Activated T-cell treated with anti-CD3 and anti-CD28 coated beads, Interleukin-2, amount 50 U/mL, for 24 hours (primary cell): ENCODE data around the gene CATSPERZ.
A peak's percentile ranks its signal among the peaks of the same experiment; 100 is the strongest.

Experiments
- DNase-seq: peaks from one replicate; pipeline ENCODE4 v3.0.0-alpha.2; 2020
- H3K27ac Mint-ChIP-seq: 2 replicates; pipeline ENCODE4 v1.8.0; 2020; ENCODE audit warnings: mild to moderate bottlenecking, mixed read lengths
- H3K27me3 Mint-ChIP-seq: 2 replicates; pipeline ENCODE4 v1.8.0; 2020; ENCODE audit warnings: mixed read lengths
- H3K36me3 Mint-ChIP-seq: 2 replicates; pipeline ENCODE4 v1.8.0; 2020; ENCODE audit warnings: low read depth, mixed read lengths
- H3K4me1 Mint-ChIP-seq: 2 replicates; pipeline ENCODE4 v1.8.0; 2020; ENCODE audit warnings: low read depth, mixed read lengths
- H3K4me3 Mint-ChIP-seq: 2 replicates; pipeline ENCODE4 v1.8.0; 2020; ENCODE audit warnings: mild to moderate bottlenecking, moderate library complexity, mixed read lengths
- H3K9me3 Mint-ChIP-seq: 2 replicates; pipeline ENCODE4 v1.8.0; 2020; ENCODE audit warnings: mixed read lengths

Gene CATSPERZ

DNA sequence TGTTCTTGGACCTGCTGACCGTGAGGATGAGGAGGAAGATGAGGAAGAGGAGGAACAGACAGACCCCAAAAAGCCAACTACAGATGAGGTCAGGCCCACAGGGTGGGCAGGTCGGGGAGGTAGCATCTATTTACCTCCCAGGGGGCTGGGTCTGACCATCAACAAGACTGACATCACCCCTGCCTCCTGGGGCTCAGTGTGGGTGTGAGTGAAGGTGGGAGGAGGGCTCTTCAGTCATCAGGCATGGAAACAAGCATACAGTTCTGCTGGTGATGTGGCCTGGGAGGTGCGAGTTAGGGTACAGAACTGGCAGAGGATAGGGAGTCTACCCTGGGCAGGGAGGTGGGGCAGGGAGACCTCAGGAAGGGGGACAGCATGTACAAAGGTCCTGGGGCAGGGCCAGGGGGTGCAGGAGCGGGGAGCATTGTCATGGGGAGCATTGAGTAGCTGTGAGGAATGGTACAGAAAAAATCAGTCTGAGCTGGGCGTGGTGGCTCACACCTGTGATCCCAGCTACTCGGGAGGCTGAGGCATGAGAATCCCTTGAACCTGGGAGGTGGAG lies 39.9 kb upstream of the CATSPERZ start:
- H3K27me3 Mint-ChIP-seq: no peaks in the 10 kb centered on the region
- no peak overlapping the region for H3K27ac Mint-ChIP-seq
- H3K36me3 Mint-ChIP-seq: peaks cover 61% of the 10 kb centered on the region
- H3K4me1 Mint-ChIP-seq: peaks cover 11% of the 10 kb centered on the region
- H3K4me3 Mint-ChIP-seq: no peak overlapping the region
- no peaks in the 10 kb centered on the region for H3K9me3 Mint-ChIP-seq
- no peak for DNase-seq

GRCh38 chr11:64261556-64262080 lies 38.5 kb upstream of the CATSPERZ start:
- no peaks in the 10 kb centered on the region for H3K9me3 Mint-ChIP-seq
- H3K27me3 Mint-ChIP-seq: no peaks in the 10 kb centered on the region
- H3K4me1 Mint-ChIP-seq: peaks cover 11% of the 10 kb centered on the region
- H3K4me3 Mint-ChIP-seq: no peak overlapping the region
- peaks cover 62% of the 10 kb centered on the region for H3K36me3 Mint-ChIP-seq
- DNase-seq: no peak
- H3K27ac Mint-ChIP-seq: no peak overlapping the region

- no peaks in the 10 kb centered on the region for H3K9me3 Mint-ChIP-seq
- no peaks in the 10 kb centered on the region for H3K27me3 Mint-ChIP-seq
- no peak overlapping the region for H3K4me3 Mint-ChIP-seq
- no peak for DNase-seq
- peaks cover 60% of the 10 kb centered on the region for H3K36me3 Mint-ChIP-seq
- H3K27ac Mint-ChIP-seq: no peak overlapping the region
- H3K4me1 Mint-ChIP-seq: peaks cover 11% of the 10 kb centered on the region
Observed at GRCh38 chr11:64262271-64263002, 37.7 kb upstream of the CATSPERZ start.

GRCh38 chr11:64263021-64263946 lies 36.9 kb upstream of the CATSPERZ start:
- Mint-ChIP-seq H3K4me1 (peaks cover 16% of the 10 kb centered on the region), H3K9me3 (no peaks in the 10 kb centered on the region), H3K27me3 (no peaks in the 10 kb centered on the region), H3K27ac (no peak overlapping the region), H3K36me3 (peaks cover 55% of the 10 kb centered on the region), H3K4me3 (no peak overlapping the region)
- no peak for DNase-seq

- DNase-seq: no peak
- Mint-ChIP-seq H3K4me1 (peaks cover 22% of the 10 kb centered on the region), H3K27ac (no peak overlapping the region), H3K4me3 (no peak overlapping the region), H3K9me3 (no peaks in the 10 kb centered on the region), H3K36me3 (peaks cover 55% of the 10 kb centered on the region), H3K27me3 (no peaks in the 10 kb centered on the region)
Observed at GRCh38 chr11:64263947-64264317, 36.2 kb upstream of the CATSPERZ start.

DNA sequence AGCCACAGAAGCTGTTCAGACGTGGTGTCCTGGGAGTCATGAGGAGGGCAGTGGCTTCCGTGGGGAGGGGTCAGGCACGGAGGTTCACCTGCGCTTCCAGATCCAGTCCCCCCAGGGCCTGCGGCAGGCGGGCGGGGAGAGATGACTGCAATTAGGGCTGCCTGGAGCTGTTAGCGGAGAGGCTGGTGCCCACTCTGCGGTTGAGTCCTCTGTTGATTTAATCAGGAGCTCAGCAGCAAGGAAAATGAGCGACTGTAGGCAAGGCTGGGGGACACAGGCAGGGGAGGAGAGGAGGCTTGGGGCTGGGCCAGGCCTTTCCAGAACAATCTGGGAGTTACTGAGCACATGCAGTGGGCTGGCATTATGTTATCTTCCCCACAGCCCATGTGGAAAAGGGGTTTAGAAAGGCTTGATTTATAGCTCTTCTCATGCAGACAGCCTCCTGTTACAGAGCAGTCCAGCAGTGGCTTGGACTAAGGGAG lies 35.7 kb upstream of the CATSPERZ start:
- H3K27ac Mint-ChIP-seq: peak overlapping the region; percentile 61
- H3K36me3 Mint-ChIP-seq: peaks cover 54% of the 10 kb centered on the region
- no peak for DNase-seq
- H3K4me1 Mint-ChIP-seq: peaks cover 22% of the 10 kb centered on the region
- H3K4me3 Mint-ChIP-seq: no peak overlapping the region
- H3K9me3 Mint-ChIP-seq: no peaks in the 10 kb centered on the region
- H3K27me3 Mint-ChIP-seq: no peaks in the 10 kb centered on the region

- no peak overlapping the region for H3K27ac Mint-ChIP-seq
- no peaks in the 10 kb centered on the region for H3K27me3 Mint-ChIP-seq
- H3K4me3 Mint-ChIP-seq: no peak overlapping the region
- DNase-seq: no peak
- peaks cover 15% of the 10 kb centered on the region for H3K4me1 Mint-ChIP-seq
- no peaks in the 10 kb centered on the region for H3K9me3 Mint-ChIP-seq
- H3K36me3 Mint-ChIP-seq: peaks cover 52% of the 10 kb centered on the region
Observed at GRCh38 chr11:64265176-64266160, 34.7 kb upstream of the CATSPERZ start.

GRCh38 chr11:64266339-64266738 lies 33.8 kb upstream of the CATSPERZ start:
- DNase-seq: no peak
- Mint-ChIP-seq H3K36me3 (peaks cover 51% of the 10 kb centered on the region), H3K9me3 (no peaks in the 10 kb centered on the region), H3K4me1 (peaks cover 15% of the 10 kb centered on the region), H3K27ac (no peak overlapping the region), H3K4me3 (no peak overlapping the region), H3K27me3 (no peaks in the 10 kb centered on the region)

DNA sequence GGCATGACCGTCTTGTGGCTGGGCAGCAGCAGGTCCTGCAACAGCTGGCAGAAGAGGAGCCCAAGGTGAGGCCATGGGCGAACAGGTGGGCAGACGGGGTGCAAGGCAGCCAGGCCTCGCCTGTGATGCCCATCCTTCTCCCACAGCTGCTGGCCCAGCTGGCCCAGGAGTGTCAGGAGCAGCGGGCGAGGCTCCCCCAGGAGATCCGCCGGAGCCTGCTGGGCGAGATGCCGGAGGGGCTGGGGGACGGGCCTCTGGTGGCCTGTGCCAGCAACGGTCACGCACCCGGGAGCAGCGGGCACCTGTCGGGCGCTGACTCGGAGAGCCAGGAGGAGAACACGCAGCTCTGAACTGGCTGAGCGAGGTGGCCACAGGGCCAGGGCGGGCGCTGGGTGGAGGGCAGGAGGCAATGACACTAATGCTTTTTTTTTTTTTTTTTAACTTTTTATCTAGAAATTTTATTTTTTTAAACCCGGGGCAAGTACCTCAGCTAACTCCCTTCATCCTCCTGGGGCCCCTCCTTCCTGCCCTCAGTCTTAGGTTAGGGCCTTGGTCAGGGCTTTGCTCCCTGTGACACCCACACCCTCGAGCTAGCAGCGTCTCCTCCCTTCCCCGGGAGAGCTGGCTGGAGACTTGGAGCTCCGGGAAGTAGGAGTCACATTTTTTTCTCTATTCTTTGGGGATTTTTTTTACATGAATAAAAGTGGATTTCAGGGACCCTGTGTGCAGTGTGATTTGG lies 32.8 kb upstream of the CATSPERZ start:
- peak overlapping the region; percentile 99 for H3K27ac Mint-ChIP-seq
- no peak overlapping the region for H3K4me3 Mint-ChIP-seq
- DNase-seq: no peak
- H3K36me3 Mint-ChIP-seq: peaks cover 48% of the 10 kb centered on the region
- no peaks in the 10 kb centered on the region for H3K27me3 Mint-ChIP-seq
- H3K4me1 Mint-ChIP-seq: peaks cover 22% of the 10 kb centered on the region
- H3K9me3 Mint-ChIP-seq: no peaks in the 10 kb centered on the region

DNA sequence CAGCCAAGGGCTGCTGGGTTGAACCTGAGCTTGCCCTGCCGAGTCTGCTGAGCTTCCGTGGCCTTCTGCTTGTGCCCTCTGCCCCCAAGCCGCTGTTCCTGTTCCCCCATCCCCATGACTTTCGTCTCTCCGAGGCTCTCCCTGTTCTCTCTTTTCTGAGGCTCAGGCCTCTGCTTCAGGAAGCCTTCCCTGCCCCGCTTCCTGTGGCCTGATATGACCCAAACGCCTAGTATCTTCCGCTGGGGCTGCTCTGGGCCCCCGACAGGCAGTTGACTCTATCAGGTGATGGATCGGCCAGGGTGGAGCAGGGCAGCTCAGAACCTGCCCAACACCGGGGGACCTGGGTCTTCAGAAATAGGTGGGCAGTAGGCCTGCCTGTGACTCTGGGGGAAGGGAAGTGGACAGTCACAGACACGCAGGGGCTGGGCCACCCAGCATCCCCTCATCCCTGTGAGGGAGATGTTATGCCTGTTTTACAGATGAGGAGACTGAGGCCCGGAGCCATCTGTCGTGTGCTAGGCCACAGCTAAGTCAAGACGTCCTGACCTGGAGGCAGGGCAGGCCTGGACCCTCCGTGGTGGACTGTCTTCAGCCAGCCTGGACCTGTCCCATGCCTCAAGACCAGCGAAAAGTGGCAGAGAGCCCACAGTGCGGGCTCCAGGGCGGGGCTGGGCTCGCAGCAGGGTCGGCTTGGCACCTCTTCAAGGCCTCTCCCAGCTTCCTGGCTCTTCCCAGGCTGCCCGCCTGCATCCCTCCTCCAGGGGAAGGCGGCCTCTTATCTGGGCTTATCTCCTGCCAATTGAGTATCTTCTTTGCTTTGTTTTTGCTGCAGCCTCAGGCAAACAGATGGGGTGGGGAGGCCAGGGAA lies 31.9 kb upstream of the CATSPERZ start:
- H3K27me3 Mint-ChIP-seq: no peaks in the 10 kb centered on the region
- peak overlapping the region; percentile 99 for H3K27ac Mint-ChIP-seq
- H3K4me3 Mint-ChIP-seq: peak overlapping the region; percentile 98
- no peaks in the 10 kb centered on the region for H3K9me3 Mint-ChIP-seq
- peaks cover 42% of the 10 kb centered on the region for H3K36me3 Mint-ChIP-seq
- DNase-seq: no peak
- H3K4me1 Mint-ChIP-seq: peaks cover 25% of the 10 kb centered on the region

DNA sequence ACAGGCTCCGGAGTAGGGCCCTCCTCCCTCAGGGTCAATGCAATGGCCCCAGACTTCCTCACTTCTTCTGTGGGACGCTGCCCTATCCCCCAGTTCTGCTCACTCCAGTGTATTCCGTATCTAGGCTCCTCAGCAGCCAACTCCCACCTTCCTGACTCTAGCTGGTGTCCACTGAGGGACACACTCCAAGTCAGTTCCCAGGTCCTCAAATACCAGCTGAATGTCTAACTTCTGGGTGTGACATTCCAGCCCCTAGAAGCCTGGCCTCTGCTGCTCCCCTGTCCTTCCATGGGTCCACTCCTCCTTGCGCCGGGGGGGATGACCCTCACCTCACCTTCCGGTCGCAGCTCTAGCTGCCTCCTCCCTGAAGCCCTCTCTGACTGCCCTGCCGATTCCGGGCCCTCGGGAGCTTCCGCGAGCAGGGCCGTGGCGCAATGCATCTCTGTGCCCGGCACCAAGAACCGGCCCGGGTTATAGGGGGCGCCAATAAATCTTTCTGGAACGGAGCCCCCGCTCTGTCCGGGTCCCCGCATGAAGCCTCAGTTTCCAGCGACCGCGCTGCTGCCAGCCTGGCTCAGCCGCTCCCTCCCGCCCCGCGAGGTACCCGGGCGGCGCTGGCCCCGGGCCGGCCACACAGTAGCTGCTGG lies 31.1 kb upstream of the CATSPERZ start:
- DNase-seq: peak; percentile 45
- Mint-ChIP-seq H3K27ac (peak overlapping the region; percentile 99), H3K4me1 (peaks cover 25% of the 10 kb centered on the region), H3K27me3 (no peaks in the 10 kb centered on the region), H3K36me3 (peaks cover 42% of the 10 kb centered on the region), H3K9me3 (no peaks in the 10 kb centered on the region), H3K4me3 (peak overlapping the region; percentile 98)

DNA sequence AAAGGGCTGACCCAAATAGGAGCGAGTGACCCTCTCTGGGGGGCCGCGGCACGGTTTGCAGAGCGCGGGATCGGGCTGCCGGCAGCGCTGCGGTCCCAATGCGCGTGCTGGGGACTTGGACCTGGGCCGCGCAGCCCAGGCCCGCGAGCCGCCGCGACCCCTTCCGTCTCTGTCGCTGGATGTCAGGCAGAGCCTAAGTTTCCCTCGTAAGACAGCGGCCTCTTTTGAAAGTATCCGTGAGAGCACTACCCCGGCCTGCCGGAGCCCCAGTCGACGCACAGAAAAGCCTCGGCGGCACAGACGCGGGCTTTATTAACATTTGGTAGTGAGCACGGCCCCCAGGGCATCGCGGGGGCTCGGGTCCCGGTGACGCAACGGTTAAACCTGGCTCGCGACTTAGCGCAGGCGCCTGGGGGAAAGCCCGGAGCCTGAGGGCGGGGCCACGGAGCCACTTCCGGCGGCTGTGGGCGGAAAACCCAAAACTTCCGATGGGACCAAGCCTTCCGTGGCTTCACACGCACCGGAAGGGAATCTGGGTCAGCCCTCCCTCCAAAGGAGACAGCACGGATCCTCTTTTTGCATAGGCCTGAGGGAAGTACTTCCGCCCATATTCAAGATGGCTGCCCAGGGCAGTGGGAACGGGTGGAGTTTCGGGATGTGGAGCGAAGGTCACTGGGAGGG lies 30.5 kb upstream of the CATSPERZ start:
- Mint-ChIP-seq H3K9me3 (no peaks in the 10 kb centered on the region), H3K27ac (peak overlapping the region; percentile 99), H3K27me3 (no peaks in the 10 kb centered on the region), H3K4me3 (peak overlapping the region; percentile 98), H3K4me1 (peaks cover 25% of the 10 kb centered on the region), H3K36me3 (peaks cover 39% of the 10 kb centered on the region)
- peak; percentile 99 for DNase-seq
